Measurements from ENCODE around the gene CYP26B1. TPM values are rescaled to one million over a fixed set of nuclear protein-coding genes. Genes with fewer than 3 reads are reported as not detected.
A peak's percentile ranks its signal among the peaks of the same experiment; 100 is the strongest.

Gene CYP26B1
- total RNA-seq, 1 experiment from 2014 or later, result 2.7 TPM

- H3K4me3 ChIP-seq (ENCODE audit: low read depth, low read length, poor library complexity, severe bottlenecking), result no peak overlapping the region
- ChIA-PET CTCF (no interaction called here), POLR2A (ENCODE audit: low non-redundant PET) (no interaction called here)
- H3K9me3 ChIP-seq (ENCODE audit: low read depth, low read length, poor library complexity, severe bottlenecking), result no peaks in the 10 kb centered on the region
- H3K27me3 ChIP-seq (replicated peaks; ENCODE audit: insufficient read depth, low read depth, low read length, poor library complexity), result no peaks in the 10 kb centered on the region
- H3K4me1 ChIP-seq (ENCODE audit: insufficient read depth, low read length, poor library complexity, severe bottlenecking), result peaks cover 5% of the 10 kb centered on the region
- DNase-seq (ENCODE audit: low spot score), result peak; percentile 77
- no TSS peak for BruUV-seq (replicated peaks)
- no peaks in the 10 kb centered on the region for H3K36me3 ChIP-seq (ENCODE audit: insufficient read depth, low read length, poor library complexity, severe bottlenecking)
- intact Hi-C loops (cut with micrococcal nuclease; ENCODE audit: unreplicated experiment), result no loop called here
- no peak overlapping the region for H3K27ac ChIP-seq (ENCODE audit: low read depth, low read length, poor library complexity, severe bottlenecking)
- TF ChIP-seq CTCF (conservative IDR thresholded peaks at IDR 0.05; ENCODE audit: low read depth, low read length) (no peak), EZH2 (IDR thresholded peaks at IDR 0.05; ENCODE audit: borderline replicate concordance, low read depth, low read length, poor library complexity, severe bottlenecking) (no peak)
Measured at GRCh38 chr2:72115110-72116080, 32.3 kb downstream of the CYP26B1 start.

GRCh38 chr2:72114693-72115051 lies 33.0 kb downstream of the CYP26B1 start:
- BruUV-seq (replicated peaks), result no TSS peak
- Histone ChIP-seq H3K4me3 (ENCODE audit: low read depth, low read length, poor library complexity, severe bottlenecking) (no peak overlapping the region), H3K27me3 (replicated peaks; ENCODE audit: insufficient read depth, low read depth, low read length, poor library complexity) (no peaks in the 10 kb centered on the region), H3K9me3 (ENCODE audit: low read depth, low read length, poor library complexity, severe bottlenecking) (no peaks in the 10 kb centered on the region), H3K27ac (ENCODE audit: low read depth, low read length, poor library complexity, severe bottlenecking) (no peak overlapping the region), H3K36me3 (ENCODE audit: insufficient read depth, low read length, poor library complexity, severe bottlenecking) (no peaks in the 10 kb centered on the region), H3K4me1 (ENCODE audit: insufficient read depth, low read length, poor library complexity, severe bottlenecking) (peaks cover 5% of the 10 kb centered on the region)
- ChIA-PET CTCF (interaction anchor here (0.6 kb wide), 1 partner anchor 708 kb away, joined by 5 read pairs; no protein-coding TSS in a partner anchor), POLR2A (ENCODE audit: low non-redundant PET) (no interaction called here)
- intact Hi-C loops (cut with micrococcal nuclease; ENCODE audit: unreplicated experiment), result no loop called here
- DNase-seq (ENCODE audit: low spot score), result no peak
- TF ChIP-seq EZH2 (IDR thresholded peaks at IDR 0.05; ENCODE audit: borderline replicate concordance, low read depth, low read length, poor library complexity, severe bottlenecking) (no peak), CTCF (conservative IDR thresholded peaks at IDR 0.05; ENCODE audit: low read depth, low read length) (no peak)

GRCh38 chr2:72113847-72114692 lies 33.6 kb downstream of the CYP26B1 start:
- Histone ChIP-seq H3K4me1 (ENCODE audit: insufficient read depth, low read length, poor library complexity, severe bottlenecking) (peaks cover 5% of the 10 kb centered on the region), H3K4me3 (ENCODE audit: low read depth, low read length, poor library complexity, severe bottlenecking) (no peak overlapping the region), H3K9me3 (ENCODE audit: low read depth, low read length, poor library complexity, severe bottlenecking) (no peaks in the 10 kb centered on the region), H3K27me3 (replicated peaks; ENCODE audit: insufficient read depth, low read depth, low read length, poor library complexity) (no peaks in the 10 kb centered on the region), H3K27ac (ENCODE audit: low read depth, low read length, poor library complexity, severe bottlenecking) (no peak overlapping the region), H3K36me3 (ENCODE audit: insufficient read depth, low read length, poor library complexity, severe bottlenecking) (no peaks in the 10 kb centered on the region)
- CTCF ChIA-PET, result interaction anchor here (0.6 kb wide), 1 partner anchor 709 kb away, joined by 5 read pairs; no protein-coding TSS in a partner anchor
- POLR2A ChIA-PET (ENCODE audit: low non-redundant PET), result no interaction called here
- no peak for TF ChIP-seq CTCF (conservative IDR thresholded peaks at IDR 0.05; ENCODE audit: low read depth, low read length)
- TF ChIP-seq EZH2 (IDR thresholded peaks at IDR 0.05; ENCODE audit: borderline replicate concordance, low read depth, low read length, poor library complexity, severe bottlenecking), result no peak
- BruUV-seq (replicated peaks), result no TSS peak
- DNase-seq (ENCODE audit: low spot score), result no peak
- intact Hi-C loops (cut with micrococcal nuclease; ENCODE audit: unreplicated experiment), result no loop called here
